HCT116 (cell line): ENCODE measurements around the gene RAMP3. TPM values are rescaled to one million over a fixed set of nuclear protein-coding genes. Genes with fewer than 3 reads are reported as not detected.

ENCODE experiments used
- ATAC-seq: fragments of 200-7000 bp; cut with Tn5 transposase; 2 replicates; pipeline ENCODE4 v1.9.1; 2020; ENCODE audit warnings: mild to moderate bottlenecking, moderate library complexity
- BruUV-seq: library from RNA; stranded (reverse); fragments of 400-500 nt; replicated peaks from 2 replicates; lab custom pipeline; 2021; lab: Mats Ljungman, UMichigan
- CTCF ChIA-PET: fragments of 300-600 bp; sonication (Branson Sonifier 250); formaldehyde crosslinking; loops from one replicate; lab custom pipeline; 2021; ENCODE audit warnings: antibody characterized with exemption; lab: Charles Lee
- POLR2A ChIA-PET: fragments of 300-600, 350-600 bp; sonication (Branson Sonifier 250); formaldehyde crosslinking; loops from one replicate; lab custom pipeline; 2021; ENCODE audit warnings: antibody characterized with exemption; lab: Charles Lee
- RAD21 ChIA-PET, 2 experiments: fragments of 300-600 bp; sonication (Branson Sonifier 250); formaldehyde crosslinking; loops; one replicate each; lab custom pipeline; 2023; ENCODE audit warnings: low total read pairs in 2 of 2; ENCODE audit not compliant: uncharacterized antibody in 2 of 2, unreplicated experiment in 2 of 2, low non-redundant PET in 1 of 2; lab: Charles Lee
- DNase-seq: peaks from one replicate; pipeline ENCODE4 v3.0.0-alpha.2; 2010; ENCODE audit warnings: low read depth, low spot score
- H2AFZ ChIP-seq: fragments of 200-600 bp; shearing (Covaris generic), sonication (generic); 2 replicates; pipeline ENCODE4 v1.6.1; 2017; ENCODE audit warnings: low read depth, mixed run types, mixed read lengths, antibody characterized with exemption, low read length; ENCODE audit not compliant: poor library complexity, severe bottlenecking
- H3K27ac ChIP-seq: 2 replicates; pipeline ENCODE4 v1.5.1; 2012; ENCODE audit warnings: low read depth, low read length
- H3K27me3 ChIP-seq: fragments of 200-600 bp; sonication (generic); 2 replicates; pipeline ENCODE4 v1.6.1; 2016; ENCODE audit warnings: mixed run types, low read length, mixed read lengths; ENCODE audit not compliant: insufficient read depth
- H3K36me3 ChIP-seq, 2 experiments: fragments of 200-500 bp in 1 of 2; fragments of 200-600 bp in 1 of 2; sonication (Bioruptor generic) in 1 of 2; sonication (generic) in 1 of 2; 2 replicates each; pipeline versions ENCODE4 v1.5.1 to v1.6.1; 2014 to 2016; ENCODE audit warnings: low read length in 2 of 2, inconsistent platforms in 1 of 2, mixed read lengths in 1 of 2, mixed run types in 1 of 2; ENCODE audit not compliant: insufficient read depth in 2 of 2, control insufficient read depth in 1 of 2
- H3K4me1 ChIP-seq, 2 experiments: fragments of 200-600 bp in 1 of 2; sonication (generic) in 1 of 2; 2 replicates each; pipeline versions ENCODE4 v1.5.1 to v1.6.1; 2012 to 2017; ENCODE audit warnings: low read length in 2 of 2, inconsistent platforms in 1 of 2, mild to moderate bottlenecking in 1 of 2, mixed read lengths in 1 of 2, mixed run types in 1 of 2, moderate library complexity in 1 of 2; ENCODE audit not compliant: insufficient read depth in 2 of 2, control insufficient read depth in 1 of 2
- H3K4me2 ChIP-seq: fragments of 200-600 bp; sonication (generic); 2 replicates; pipeline ENCODE4 v1.6.1; 2017; ENCODE audit warnings: mixed run types, low read length, mixed read lengths
- H3K4me3 ChIP-seq, 2 experiments: fragments of 200-600 bp in 1 of 2; sonication (generic) in 1 of 2; replicated peaks in 1 of 2; 2 replicates each; pipeline ENCODE4 v1.5.1; 2011 to 2016; ENCODE audit warnings: low read length in 2 of 2, control low read depth in 1 of 2, low read depth in 1 of 2, mild to moderate bottlenecking in 1 of 2, mixed read lengths in 1 of 2, mixed run types in 1 of 2
- H3K79me2 ChIP-seq: fragments of 200-600 bp; sonication (generic); 2 replicates; pipeline ENCODE4 v1.6.1; 2017; ENCODE audit warnings: mild to moderate bottlenecking, mixed run types, low read length, moderate library complexity, mixed read lengths; ENCODE audit not compliant: insufficient read depth
- H3K9ac ChIP-seq: fragments of 200-600 bp; sonication (generic); 2 replicates; pipeline ENCODE4 v1.6.1; 2016; ENCODE audit warnings: low read length, mixed read lengths
- H3K9me2 ChIP-seq: fragments of 200-600 bp; sonication (generic), shearing (Covaris generic); 2 replicates; pipeline ENCODE4 v1.6.1; 2017; ENCODE audit warnings: mixed run types, mild to moderate bottlenecking, moderate library complexity; ENCODE audit not compliant: insufficient read depth
- H3K9me3 ChIP-seq, 2 experiments: fragments of 200-500 bp in 1 of 2; fragments of 200-600 bp in 1 of 2; sonication (Bioruptor generic) in 1 of 2; sonication (generic) in 1 of 2; 2 replicates each; pipeline ENCODE4 v1.6.1; 2014 to 2017; ENCODE audit warnings: low read length in 2 of 2, mixed read lengths in 2 of 2, inconsistent platforms in 1 of 2, low read depth in 1 of 2, mild to moderate bottlenecking in 1 of 2, mixed run types in 1 of 2, moderate library complexity in 1 of 2; ENCODE audit not compliant: control insufficient read depth in 1 of 2, insufficient read depth in 1 of 2
- H4K20me1 ChIP-seq: fragments of 200-600 bp; sonication (generic), shearing (Covaris generic); 2 replicates; pipeline ENCODE4 v1.6.1; 2017; ENCODE audit warnings: mixed run types, mild to moderate bottlenecking, moderate library complexity; ENCODE audit not compliant: insufficient read depth
- CTCF ChIP-seq, 3 experiments: fragments of 200-600 bp in 1 of 3; sonication (generic) in 1 of 3; IDR thresholded peaks in 2 of 3; conservative IDR thresholded peaks in 1 of 3; 2 replicates each; pipeline ENCODE4 v1.5.1; 2012 to 2017; ENCODE audit warnings: low read depth in 2 of 3, low read length in 2 of 3, antibody characterized with exemption in 1 of 3, borderline replicate concordance in 1 of 3, control low read depth in 1 of 3, mild to moderate bottlenecking in 1 of 3, mixed read lengths in 1 of 3, mixed run types in 1 of 3, moderate library complexity in 1 of 3; ENCODE audit not compliant: insufficient read depth in 1 of 3
- EGR1 ChIP-seq: IDR thresholded peaks from 2 replicates; pipeline ENCODE4 v1.6.1; 2012; ENCODE audit warnings: low read depth
- ELF1 ChIP-seq: IDR thresholded peaks from 2 replicates; pipeline ENCODE4 v1.6.1; 2012; ENCODE audit warnings: low read depth, borderline replicate concordance
- EZH2 ChIP-seq: fragments of 200-600 bp; sonication (generic); IDR thresholded peaks from 2 replicates; pipeline ENCODE4 v1.6.1; 2017; ENCODE audit warnings: antibody characterized with exemption, mixed run types
- EZH2phosphoT487 ChIP-seq: fragments of 200-600 bp; IDR thresholded peaks from 2 replicates; pipeline ENCODE4 v1.6.1; 2018; ENCODE audit warnings: antibody characterized with exemption, borderline replicate concordance
- FOSL1 ChIP-seq: IDR thresholded peaks from 2 replicates; pipeline ENCODE4 v1.6.1; 2012; ENCODE audit warnings: low read depth
- JUND ChIP-seq: IDR thresholded peaks from 2 replicates; pipeline ENCODE4 v1.6.1; 2012
- POLR2A ChIP-seq: IDR thresholded peaks from 2 replicates; pipeline ENCODE4 v1.7.0; 2011; ENCODE audit warnings: borderline replicate concordance; ENCODE audit not compliant: insufficient read depth, insufficient read length; ENCODE audit errors: extremely low read depth
- RAD21 ChIP-seq: IDR thresholded peaks from 2 replicates; pipeline ENCODE4 v1.6.1; 2012; ENCODE audit warnings: low read depth, mild to moderate bottlenecking
- SIN3A ChIP-seq: IDR thresholded peaks from 2 replicates; pipeline ENCODE4 v1.6.1; 2012; ENCODE audit warnings: low read depth
- SRF ChIP-seq: IDR thresholded peaks from 2 replicates; pipeline ENCODE4 v1.6.1; 2012; ENCODE audit warnings: low read depth
- TCF7L2 ChIP-seq: IDR thresholded peaks from 2 replicates; pipeline ENCODE4 v1.7.0; 2011; ENCODE audit warnings: borderline replicate concordance, inconsistent platforms; ENCODE audit not compliant: insufficient read depth, insufficient read length; ENCODE audit errors: extremely low read depth
- YY1 ChIP-seq: IDR thresholded peaks from 2 replicates; pipeline ENCODE4 v1.6.1; 2011; ENCODE audit warnings: low read length, low read depth, moderate library complexity, mild to moderate bottlenecking; ENCODE audit not compliant: insufficient replicate concordance; ENCODE audit errors: extremely low read depth
- ZFX ChIP-seq: fragments of 450-650 bp; IDR thresholded peaks from 2 replicates; pipeline ENCODE4 v1.6.1; 2017
- ZNF274 ChIP-seq: fragments of 200-500 bp; sonication (Bioruptor generic); IDR thresholded peaks from 2 replicates; pipeline ENCODE4 v1.6.1; 2014; ENCODE audit warnings: mild to moderate bottlenecking, low read depth, low read length, inconsistent platforms
- intact Hi-C: fragments of 100-400 bp; cut with micrococcal nuclease; formaldehyde crosslinking; loops from 2 replicates; pipeline ENCODE4 v1.10.0; 2022
- total RNA-seq: library from RNA; stranded (reverse); gene quantifications from one replicate; pipeline ENCODE4 v1.2.1, GENCODE V29; 2021; ENCODE audit not compliant: unreplicated experiment
- TF ChIP-seq, protein P1 (sequence below): IDR thresholded peaks from 2 replicates; pipeline ENCODE4 v1.6.1; 2012
- TF ChIP-seq, protein P2 (sequence below): IDR thresholded peaks from 2 replicates; pipeline ENCODE4 v1.6.1; 2012

RAMP3 gene
- total RNA-seq, 1 experiment from 2014 or later: not detected

- TF ChIP-seq EGR1 (no peak), TCF7L2 (no peak)
Observed at GRCh38 chr7:45191396-45191795, 33.8 kb downstream of the RAMP3 start (continued).

DNA sequence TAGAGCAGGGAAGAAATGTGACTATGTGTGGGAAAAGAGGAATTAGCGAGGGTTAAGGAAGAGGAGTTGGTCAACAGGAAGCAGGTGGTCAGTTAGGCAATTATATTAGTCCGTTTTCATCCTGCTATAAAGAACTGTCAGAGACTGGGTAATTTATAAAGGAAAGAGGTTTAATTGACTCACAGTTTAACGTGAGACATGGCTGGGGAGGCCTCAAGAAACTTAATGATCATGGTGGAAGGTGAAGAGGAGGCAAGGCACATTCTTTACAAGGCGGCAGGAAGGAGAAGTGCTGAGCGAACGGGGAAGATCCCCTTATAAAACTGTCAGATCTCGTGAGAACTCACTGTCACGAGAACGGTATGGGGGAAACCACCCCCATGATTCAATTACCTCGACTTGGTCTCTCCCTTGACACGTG, 35.0 kb downstream of the RAMP3 start:
- H3K79me2 ChIP-seq: no peaks in the 10 kb centered on the region
- POLR2A ChIA-PET: no interaction called here
- DNase-seq: no peak
- no peak overlapping the region for H2AFZ ChIP-seq
- H3K4me3 ChIP-seq: no peak overlapping the region
- H3K27ac ChIP-seq: no peak overlapping the region
- H3K27me3 ChIP-seq: peaks cover 6% of the 10 kb centered on the region
- TF ChIP-seq YY1 (no peak), CTCF (IDR thresholded peaks at IDR 0.05 in 2 of 3, conservative IDR thresholded peaks at IDR 0.05 in 1 of 3; ENCODE audit: borderline replicate concordance in 1 of 3, insufficient read depth in 1 of 3, low read depth in 2 of 3, low read length in 2 of 3) (no peak), EGR1 (no peak), RAD21 (no peak), JUND (no peak), FOSL1 (no peak), EZH2phosphoT487 (no peak), POLR2A (no peak), SRF (no peak), ELF1 (no peak), ZFX (no peak), EZH2 (no peak), ZNF274 (no peak), TCF7L2 (no peak), SIN3A (no peak)
- TF ChIP-seq, protein P1, sequence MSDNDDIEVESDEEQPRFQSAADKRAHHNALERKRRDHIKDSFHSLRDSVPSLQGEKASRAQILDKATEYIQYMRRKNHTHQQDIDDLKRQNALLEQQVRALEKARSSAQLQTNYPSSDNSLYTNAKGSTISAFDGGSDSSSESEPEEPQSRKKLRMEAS: no peak
- TF ChIP-seq, protein P2, sequence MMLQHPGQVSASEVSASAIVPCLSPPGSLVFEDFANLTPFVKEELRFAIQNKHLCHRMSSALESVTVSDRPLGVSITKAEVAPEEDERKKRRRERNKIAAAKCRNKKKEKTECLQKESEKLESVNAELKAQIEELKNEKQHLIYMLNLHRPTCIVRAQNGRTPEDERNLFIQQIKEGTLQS: no peak
- TF ChIP-seq, all 23 proteins: peak for 0
- Histone ChIP-seq H3K9me2 (no peaks in the 10 kb centered on the region), H3K4me1 (no peaks in the 10 kb centered on the region), H3K9ac (no peak overlapping the region), H3K4me2 (no peak overlapping the region), H3K36me3 (no peaks in the 10 kb centered on the region), H4K20me1 (no peaks in the 10 kb centered on the region), H3K9me3 (no peaks in the 10 kb centered on the region)
- ATAC-seq: no peak
- no TSS peak for BruUV-seq
- ChIA-PET RAD21 (no interaction called here), CTCF (no interaction called here)
- intact Hi-C loops: no loop called here
